Inflammatory macrophage treated with lipopolysaccharide for 4 hours (primary cell): ENCODE measurements around the gene CCDC183.
"Not testable (repeated sequence)": the region's sequence is repeated elsewhere in the genome, so short reads cannot be mapped to it uniquely, and the experiment has no call there.

ENCODE experiments used
- DNase-seq: peaks from one replicate; pipeline ENCODE4 v3.0.0-alpha.2; 2020

Gene CCDC183

GRCh38 chr9:136840140-136840876 is 44.2 kb downstream of the CCDC183 start:
- no peak for DNase-seq

GRCh38 chr9:136840877-136841645 is 44.9 kb downstream of the CCDC183 start:
- DNase-seq, result no peak

GRCh38 chr9:136841646-136842379 is 45.7 kb downstream of the CCDC183 start:
- not testable (repeated sequence) for DNase-seq

GRCh38 chr9:136842380-136842948 is 46.3 kb downstream of the CCDC183 start, which contains the start of gene AJM1:
Gene AJM1 (plus strand): TSS chr9:136842478. CDS start chr9:136844415, 1,937 bp downstream.
- peak; percentile 74 for DNase-seq

GRCh38 chr9:136843159-136843800 is 47.1 kb downstream of the CCDC183 start:
- not testable (repeated sequence) for DNase-seq

- DNase-seq, result peak; percentile 18
Measured at GRCh38 chr9:136843801-136844740, 47.9 kb downstream of the CCDC183 start.

- DNase-seq, result no peak
Measured at GRCh38 chr9:136844761-136845464, 48.8 kb downstream of the CCDC183 start.

- no peak for DNase-seq
Measured at GRCh38 chr9:136845465-136846260, 49.5 kb downstream of the CCDC183 start.

GRCh38 chr9:136846376-136847087 is 50.4 kb downstream of the CCDC183 start:
- DNase-seq, result no peak

- peak; percentile 26 for DNase-seq
Measured at GRCh38 chr9:136847088-136847825, 51.1 kb downstream of the CCDC183 start.

- DNase-seq, result peak; percentile 88
Measured at GRCh38 chr9:136847826-136848392, 51.8 kb downstream of the CCDC183 start.

GRCh38 chr9:136848393-136849037 is 52.4 kb downstream of the CCDC183 start:
- DNase-seq, result peak; percentile 35

- DNase-seq, result peak; percentile 100
Measured at GRCh38 chr9:136849038-136849959, 53.2 kb downstream of the CCDC183 start, which contains the start of gene PHPT1. Gene PHPT1 (plus strand): TSS chr9:136849409. CDS start chr9:136849431, 22 bp downstream.

GRCh38 chr9:136849960-136850865 is 54.1 kb downstream of the CCDC183 start:
- no peak for DNase-seq
